GM12878 (cell line): ENCODE results near the gene RASGRF2.

ENCODE experiments used
- CHD1 ChIP-seq: IDR thresholded peaks from 2 replicates; pipeline ENCODE4 v1.6.1; 2012; ENCODE audit warnings: low read depth, low read length, improper control_type of control experiment
- TF ChIP-seq, protein P1 (sequence below), 3 experiments: IDR thresholded peaks in 2 of 3; conservative IDR thresholded peaks in 1 of 3; 2 replicates each; pipeline ENCODE4 v1.5.1; 2011; ENCODE audit warnings: low read depth in 3 of 3, low read length in 3 of 3, mild to moderate bottlenecking in 3 of 3, control low read depth in 2 of 3, moderate library complexity in 2 of 3, inconsistent platforms in 1 of 3, mixed read lengths in 1 of 3; ENCODE audit not compliant: control insufficient read depth in 2 of 3, insufficient read depth in 1 of 3; ENCODE audit errors: extremely low read depth in 1 of 3
- TF ChIP-seq, protein P2 (sequence below): IDR thresholded peaks from 2 replicates; pipeline ENCODE4 v1.6.1; 2011; ENCODE audit warnings: borderline replicate concordance, low read depth, mild to moderate bottlenecking, moderate library complexity, low read length; ENCODE audit not compliant: insufficient read depth, poor library complexity, severe bottlenecking

DNA sequence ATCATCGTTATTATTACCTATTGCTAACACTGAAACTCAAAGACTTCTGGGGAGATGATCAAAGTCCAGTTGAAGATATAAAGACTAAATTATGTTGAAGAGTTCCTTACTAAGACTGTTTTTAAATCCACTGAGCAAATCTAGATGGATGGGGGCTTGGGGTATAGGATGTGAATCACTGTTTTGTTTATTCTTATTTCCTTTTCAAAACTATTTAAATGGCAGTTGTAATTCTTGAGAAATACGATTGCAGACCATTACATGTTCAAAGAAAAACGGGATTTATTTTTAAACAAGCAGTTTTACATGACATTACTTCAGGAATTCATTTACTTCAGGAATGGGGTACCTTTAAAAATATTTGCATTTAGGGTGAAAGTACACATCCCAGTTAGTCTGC, 4.3 kb downstream of the RASGRF2 start:
- TF ChIP-seq, protein P1, sequence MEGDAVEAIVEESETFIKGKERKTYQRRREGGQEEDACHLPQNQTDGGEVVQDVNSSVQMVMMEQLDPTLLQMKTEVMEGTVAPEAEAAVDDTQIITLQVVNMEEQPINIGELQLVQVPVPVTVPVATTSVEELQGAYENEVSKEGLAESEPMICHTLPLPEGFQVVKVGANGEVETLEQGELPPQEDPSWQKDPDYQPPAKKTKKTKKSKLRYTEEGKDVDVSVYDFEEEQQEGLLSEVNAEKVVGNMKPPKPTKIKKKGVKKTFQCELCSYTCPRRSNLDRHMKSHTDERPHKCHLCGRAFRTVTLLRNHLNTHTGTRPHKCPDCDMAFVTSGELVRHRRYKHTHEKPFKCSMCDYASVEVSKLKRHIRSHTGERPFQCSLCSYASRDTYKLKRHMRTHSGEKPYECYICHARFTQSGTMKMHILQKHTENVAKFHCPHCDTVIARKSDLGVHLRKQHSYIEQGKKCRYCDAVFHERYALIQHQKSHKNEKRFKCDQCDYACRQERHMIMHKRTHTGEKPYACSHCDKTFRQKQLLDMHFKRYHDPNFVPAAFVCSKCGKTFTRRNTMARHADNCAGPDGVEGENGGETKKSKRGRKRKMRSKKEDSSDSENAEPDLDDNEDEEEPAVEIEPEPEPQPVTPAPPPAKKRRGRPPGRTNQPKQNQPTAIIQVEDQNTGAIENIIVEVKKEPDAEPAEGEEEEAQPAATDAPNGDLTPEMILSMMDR (IDR thresholded peaks at IDR 0.05 in 2 of 3, conservative IDR thresholded peaks at IDR 0.05 in 1 of 3; ENCODE audit: control insufficient read depth in 2 of 3, extremely low read depth in 1 of 3, insufficient read depth in 1 of 3, low read depth in 3 of 3, low read length in 3 of 3), result no peak
- TF ChIP-seq CHD1, result no peak
- TF ChIP-seq, protein P2, sequence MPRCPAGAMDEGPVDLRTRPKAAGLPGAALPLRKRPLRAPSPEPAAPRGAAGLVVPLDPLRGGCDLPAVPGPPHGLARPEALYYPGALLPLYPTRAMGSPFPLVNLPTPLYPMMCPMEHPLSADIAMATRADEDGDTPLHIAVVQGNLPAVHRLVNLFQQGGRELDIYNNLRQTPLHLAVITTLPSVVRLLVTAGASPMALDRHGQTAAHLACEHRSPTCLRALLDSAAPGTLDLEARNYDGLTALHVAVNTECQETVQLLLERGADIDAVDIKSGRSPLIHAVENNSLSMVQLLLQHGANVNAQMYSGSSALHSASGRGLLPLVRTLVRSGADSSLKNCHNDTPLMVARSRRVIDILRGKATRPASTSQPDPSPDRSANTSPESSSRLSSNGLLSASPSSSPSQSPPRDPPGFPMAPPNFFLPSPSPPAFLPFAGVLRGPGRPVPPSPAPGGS, result no peak
